ENCODE measurements around the gene SELENOI.
"Not testable (repeated sequence)": the region's sequence is repeated elsewhere in the genome, so short reads cannot be mapped to it uniquely, and the experiment has no call there.

Gene SELENOI

GRCh38 chr2:26345545-26346453 is at the start of gene SELENOI:
Gene SELENOI (plus strand): TSS chr2:26346143. CDS start chr2:26346233, 90 bp downstream.
- DNase-seq = peak; percentile 100

GRCh38 chr2:26297061-26297460 is 48.9 kb upstream of the SELENOI start:
- DNase-seq = peak; percentile 86

- DNase-seq = no peak
These were observed 47.7 kb upstream of the SELENOI start for GRCh38 chr2:26298286-26298637.

- DNase-seq = peak; percentile 73
These were observed 47.1 kb upstream of the SELENOI start for GRCh38 chr2:26298638-26299393.

GRCh38 chr2:26299471-26300101 is 46.4 kb upstream of the SELENOI start:
- peak; percentile 77 for DNase-seq

- DNase-seq = no peak
These were observed 45.6 kb upstream of the SELENOI start for GRCh38 chr2:26300234-26300925.

GRCh38 chr2:26302846-26303245 is 43.1 kb upstream of the SELENOI start:
- DNase-seq = no peak

GRCh38 chr2:26305094-26305493 is 40.8 kb upstream of the SELENOI start:
- DNase-seq = not testable (repeated sequence)

- DNase-seq = no peak
These were observed 40.4 kb upstream of the SELENOI start for GRCh38 chr2:26305540-26305939.

- DNase-seq = no peak
These were observed 36.0 kb upstream of the SELENOI start for GRCh38 chr2:26309921-26310320.

- no peak for DNase-seq
These were observed 33.5 kb upstream of the SELENOI start for GRCh38 chr2:26312471-26312870.

- no peak for DNase-seq
These were observed 32.5 kb upstream of the SELENOI start for GRCh38 chr2:26313446-26313845.

GRCh38 chr2:26314243-26314642 is 31.7 kb upstream of the SELENOI start:
- no peak for DNase-seq

GRCh38 chr2:26316041-26316440 is 29.9 kb upstream of the SELENOI start:
- no peak for DNase-seq

GRCh38 chr2:26316845-26317244 is 29.1 kb upstream of the SELENOI start:
- no peak for DNase-seq

GRCh38 chr2:26317377-26318105 is 28.4 kb upstream of the SELENOI start:
- DNase-seq = no peak

GRCh38 chr2:26318950-26319349 is 27.0 kb upstream of the SELENOI start:
- DNase-seq = no peak

GRCh38 chr2:26324479-26324878 is 21.5 kb upstream of the SELENOI start:
- not testable (repeated sequence) for DNase-seq

GRCh38 chr2:26324903-26325302 is 21.0 kb upstream of the SELENOI start:
- DNase-seq = no peak

- DNase-seq = no peak
These were observed 20.1 kb upstream of the SELENOI start for GRCh38 chr2:26325851-26326250.

- DNase-seq = no peak
These were observed 19.4 kb upstream of the SELENOI start for GRCh38 chr2:26326514-26326913.

Measured in islet precursor cell (in vitro differentiated cells).